ENCODE measurements around the gene GBA3.

DNA sequence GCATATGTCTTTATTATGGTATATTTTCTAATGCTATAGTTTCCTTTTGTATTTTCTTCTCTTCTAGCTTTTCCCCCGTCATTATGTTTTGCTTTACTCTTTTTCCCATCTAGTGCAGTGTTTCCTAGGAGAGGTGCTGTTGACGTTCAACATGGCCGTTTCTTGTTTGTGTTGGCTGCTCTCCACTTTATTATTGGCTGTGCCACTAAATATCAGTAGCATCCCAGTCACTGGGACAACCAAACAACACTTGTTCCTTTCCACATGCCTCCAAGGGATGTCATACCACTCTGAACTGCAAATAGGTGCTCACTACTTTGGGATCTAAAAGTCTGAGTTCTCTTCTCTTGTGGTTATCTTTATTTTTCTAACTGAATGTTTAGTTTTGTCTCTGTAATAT lies 26.5 kb downstream of the GBA3 start:
- TF ChIP-seq, protein P1, sequence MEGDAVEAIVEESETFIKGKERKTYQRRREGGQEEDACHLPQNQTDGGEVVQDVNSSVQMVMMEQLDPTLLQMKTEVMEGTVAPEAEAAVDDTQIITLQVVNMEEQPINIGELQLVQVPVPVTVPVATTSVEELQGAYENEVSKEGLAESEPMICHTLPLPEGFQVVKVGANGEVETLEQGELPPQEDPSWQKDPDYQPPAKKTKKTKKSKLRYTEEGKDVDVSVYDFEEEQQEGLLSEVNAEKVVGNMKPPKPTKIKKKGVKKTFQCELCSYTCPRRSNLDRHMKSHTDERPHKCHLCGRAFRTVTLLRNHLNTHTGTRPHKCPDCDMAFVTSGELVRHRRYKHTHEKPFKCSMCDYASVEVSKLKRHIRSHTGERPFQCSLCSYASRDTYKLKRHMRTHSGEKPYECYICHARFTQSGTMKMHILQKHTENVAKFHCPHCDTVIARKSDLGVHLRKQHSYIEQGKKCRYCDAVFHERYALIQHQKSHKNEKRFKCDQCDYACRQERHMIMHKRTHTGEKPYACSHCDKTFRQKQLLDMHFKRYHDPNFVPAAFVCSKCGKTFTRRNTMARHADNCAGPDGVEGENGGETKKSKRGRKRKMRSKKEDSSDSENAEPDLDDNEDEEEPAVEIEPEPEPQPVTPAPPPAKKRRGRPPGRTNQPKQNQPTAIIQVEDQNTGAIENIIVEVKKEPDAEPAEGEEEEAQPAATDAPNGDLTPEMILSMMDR (IDR thresholded peaks at IDR 0.05): no peak
- no peak for TF ChIP-seq EP300 (IDR thresholded peaks at IDR 0.05)
- no peak for TF ChIP-seq POLR2A (IDR thresholded peaks at IDR 0.05)
